ENCODE measurements around the gene CENATAC.

DNA sequence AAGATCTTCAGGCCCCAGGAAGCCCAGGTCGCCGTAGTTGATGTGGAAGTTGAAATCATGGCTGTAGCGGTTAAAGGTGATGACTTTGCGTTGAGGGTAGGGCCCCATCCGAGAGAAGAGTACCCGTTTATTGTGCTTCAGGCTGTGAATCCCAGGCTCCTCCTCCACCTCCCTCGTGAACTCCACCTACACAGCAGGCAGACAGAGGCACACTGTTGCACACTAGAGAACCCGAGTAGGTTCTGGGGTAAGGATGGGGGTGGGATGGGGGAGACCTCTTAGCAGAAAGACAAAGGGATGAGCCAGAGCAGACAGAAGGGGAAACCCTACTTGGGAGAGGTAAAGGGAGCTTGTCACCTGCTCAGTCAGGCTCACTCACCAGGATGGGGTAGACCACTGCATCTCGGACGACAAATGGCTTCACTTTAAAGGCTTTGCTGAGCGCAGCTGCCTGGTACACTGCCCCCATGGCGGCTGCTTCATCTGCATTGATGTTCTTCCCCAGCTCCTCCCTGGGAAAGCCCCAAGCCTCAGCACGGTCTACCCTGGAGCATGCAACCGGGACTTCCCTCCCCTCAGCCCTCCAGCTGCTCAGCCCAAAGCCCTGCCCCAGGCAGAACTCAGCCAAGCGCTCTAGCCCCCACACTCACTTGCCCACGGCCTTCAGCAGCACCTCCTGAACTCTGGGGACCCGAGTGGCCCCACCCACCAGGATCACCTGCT lies 53.7 kb downstream of the CENATAC start:
- TF ChIP-seq POLR2A (IDR thresholded peaks at IDR 0.05): no peak
- TF ChIP-seq, protein P1, sequence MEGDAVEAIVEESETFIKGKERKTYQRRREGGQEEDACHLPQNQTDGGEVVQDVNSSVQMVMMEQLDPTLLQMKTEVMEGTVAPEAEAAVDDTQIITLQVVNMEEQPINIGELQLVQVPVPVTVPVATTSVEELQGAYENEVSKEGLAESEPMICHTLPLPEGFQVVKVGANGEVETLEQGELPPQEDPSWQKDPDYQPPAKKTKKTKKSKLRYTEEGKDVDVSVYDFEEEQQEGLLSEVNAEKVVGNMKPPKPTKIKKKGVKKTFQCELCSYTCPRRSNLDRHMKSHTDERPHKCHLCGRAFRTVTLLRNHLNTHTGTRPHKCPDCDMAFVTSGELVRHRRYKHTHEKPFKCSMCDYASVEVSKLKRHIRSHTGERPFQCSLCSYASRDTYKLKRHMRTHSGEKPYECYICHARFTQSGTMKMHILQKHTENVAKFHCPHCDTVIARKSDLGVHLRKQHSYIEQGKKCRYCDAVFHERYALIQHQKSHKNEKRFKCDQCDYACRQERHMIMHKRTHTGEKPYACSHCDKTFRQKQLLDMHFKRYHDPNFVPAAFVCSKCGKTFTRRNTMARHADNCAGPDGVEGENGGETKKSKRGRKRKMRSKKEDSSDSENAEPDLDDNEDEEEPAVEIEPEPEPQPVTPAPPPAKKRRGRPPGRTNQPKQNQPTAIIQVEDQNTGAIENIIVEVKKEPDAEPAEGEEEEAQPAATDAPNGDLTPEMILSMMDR (IDR thresholded peaks at IDR 0.05): no peak
